ENCODE measurements around the gene DSCAML1. TPM values are rescaled to one million over a fixed set of nuclear protein-coding genes. Genes with fewer than 3 reads are reported as not detected.

DSCAML1 gene
- total RNA-seq, 4 donors from 2014 or later: 0.54 to 1.8 (median 0.99) TPM

- no peak for DNase-seq
- TF ChIP-seq CTCF (IDR thresholded peaks at IDR 0.05): no peak
- intact Hi-C loops (cut with DNase I): no loop called here
- WGBS, 2 donors: 95 to 98% methylated on average over 3 of the region's 3 CpGs
- no peaks in the 10 kb centered on the region for H3K27me3 ChIP-seq
- peaks cover 27 to 36% of the 10 kb centered on the region in 2 donors for H3K36me3 ChIP-seq
- no peak overlapping the region for H3K27ac ChIP-seq
- no peaks in the 10 kb centered on the region for H3K4me1 ChIP-seq
- H3K9me3 ChIP-seq: no peaks in the 10 kb centered on the region
- H3K4me3 ChIP-seq (replicated peaks in 1 of 3): no peak overlapping the region
Measured at GRCh38 chr11:117385471-117385870, 411.5 kb downstream of the DSCAML1 start.

- peaks cover 28 to 37% of the 10 kb centered on the region in 2 donors for H3K36me3 ChIP-seq
- no peak for TF ChIP-seq POLR2A (IDR thresholded peaks at IDR 0.05)
- TF ChIP-seq CTCF (IDR thresholded peaks at IDR 0.05): no peak
- DNase-seq: no peak
- H3K27ac ChIP-seq: no peak overlapping the region
- H3K27me3 ChIP-seq: no peaks in the 10 kb centered on the region
- no peak overlapping the region for H3K4me3 ChIP-seq (replicated peaks in 1 of 3)
- H3K4me1 ChIP-seq: no peaks in the 10 kb centered on the region
- H3K9me3 ChIP-seq: no peaks in the 10 kb centered on the region
- 93 to 100% methylated on average over 1 of the region's 1 CpG for WGBS, 2 donors
- intact Hi-C loops (cut with DNase I): no loop called here
Measured at GRCh38 chr11:117384045-117384444, 413.0 kb downstream of the DSCAML1 start.

- H3K27me3 ChIP-seq: no peaks in the 10 kb centered on the region
- H3K27ac ChIP-seq: no peak overlapping the region
- intact Hi-C loops (cut with DNase I): no loop called here
- no peak overlapping the region for H3K4me3 ChIP-seq (replicated peaks in 1 of 3)
- DNase-seq: no peak
- peaks cover 25 to 37% of the 10 kb centered on the region in 2 donors for H3K36me3 ChIP-seq
- TF ChIP-seq CTCF (IDR thresholded peaks at IDR 0.05): no peak
- TF ChIP-seq POLR2A (IDR thresholded peaks at IDR 0.05): no peak
- no peaks in the 10 kb centered on the region for H3K9me3 ChIP-seq
- no peaks in the 10 kb centered on the region for H3K4me1 ChIP-seq
- WGBS, 2 donors: 96 to 97% methylated on average over 3 of the region's 4 CpGs
Measured at GRCh38 chr11:117382746-117383145, 414.3 kb downstream of the DSCAML1 start.

- intact Hi-C loops (cut with DNase I): no loop called here
- H3K4me1 ChIP-seq: no peaks in the 10 kb centered on the region
- H3K4me3 ChIP-seq (replicated peaks in 1 of 3): no peak overlapping the region
- H3K36me3 ChIP-seq: peaks cover 15 to 31% of the 10 kb centered on the region in 2 donors
- TF ChIP-seq POLR2A (IDR thresholded peaks at IDR 0.05): no peak
- no peak for TF ChIP-seq CTCF (IDR thresholded peaks at IDR 0.05)
- no peaks in the 10 kb centered on the region for H3K27me3 ChIP-seq
- no peak for DNase-seq
- H3K9me3 ChIP-seq: no peaks in the 10 kb centered on the region
- WGBS, 2 donors: 91 to 93% methylated on average over 9 of the region's 9 CpGs
- H3K27ac ChIP-seq: no peak overlapping the region
Measured at GRCh38 chr11:117381481-117382387, 415.3 kb downstream of the DSCAML1 start.

GRCh38 chr11:117380676-117381075 lies 416.3 kb downstream of the DSCAML1 start:
- H3K27me3 ChIP-seq: no peaks in the 10 kb centered on the region
- H3K36me3 ChIP-seq: peaks cover 14 to 31% of the 10 kb centered on the region in 2 donors
- WGBS, 2 donors: 97 to 98% methylated on average over 4 of the region's 4 CpGs
- intact Hi-C loops (cut with DNase I): no loop called here
- no peak for DNase-seq
- no peaks in the 10 kb centered on the region for H3K4me1 ChIP-seq
- H3K9me3 ChIP-seq: no peaks in the 10 kb centered on the region
- H3K4me3 ChIP-seq (replicated peaks in 1 of 3): no peak overlapping the region
- TF ChIP-seq CTCF (IDR thresholded peaks at IDR 0.05) (no peak), POLR2A (IDR thresholded peaks at IDR 0.05) (no peak)
- H3K27ac ChIP-seq: no peak overlapping the region
